Right lobe of liver (tissue), 6 donors: ENCODE measurements around the gene PTMA. TPM values are rescaled to one million over a fixed set of nuclear protein-coding genes. Genes with fewer than 3 reads are reported as not detected.

Source experiments
- ATAC-seq, 4 donors: fragments of 200-7000 bp; cut with Tn5 transposase; one replicate each; pipeline ENCODE4 v1.9.1; 2020; ENCODE audit warnings: mild to moderate bottlenecking in 4 of 4, moderate library complexity in 4 of 4
- DNase-seq, 3 donors: peaks; one replicate each; pipeline ENCODE4 v3.0.0-alpha.2; 2020
- H3K27ac ChIP-seq, 3 donors: fragments of 200-600 bp; one replicate each; pipeline ENCODE4 v1.8.0; 2022
- H3K27me3 ChIP-seq, 2 donors: fragments of 200-600 bp; one replicate each; pipeline ENCODE4 v1.8.0; 2022
- H3K36me3 ChIP-seq, 4 donors: fragments of 200-600 bp; sonication (generic) in 1 of 4; one replicate each; pipeline versions ENCODE4 v1.5.1 to v1.8.0; 2017 to 2022; ENCODE audit warnings: control low read depth in 1 of 4
- H3K4me1 ChIP-seq, 4 donors: fragments of 200-600 bp; sonication (generic) in 1 of 4; one replicate each; pipeline versions ENCODE4 v1.5.1 to v1.8.0; 2017 to 2022; ENCODE audit warnings: control low read depth in 1 of 4
- H3K4me3 ChIP-seq, 3 donors: fragments of 200-600 bp; one replicate each; pipeline ENCODE4 v1.8.0; 2022
- H3K9me3 ChIP-seq, 4 donors: fragments of 200-600 bp; sonication (generic) in 1 of 4; one replicate each; pipeline versions ENCODE4 v1.5.1 to v1.8.0; 2017 to 2022; ENCODE audit warnings: control low read depth in 1 of 4
- POLR2A ChIP-seq: fragments of 450-650 bp; IDR thresholded peaks from one replicate; pipeline ENCODE4 v1.6.1; 2017; ENCODE audit warnings: antibody characterized with exemption, mild to moderate bottlenecking
- WGBS: methylation state at CpG from one replicate; pipeline ENCODE4 v1.1.6; 2018; ENCODE audit warnings: low coverage, low lambda C conversion rate; ENCODE audit not compliant: insufficient coverage; ENCODE audit errors: missing lambda C conversion rate; 5-methylcytosine and 5-hydroxymethylcytosine counted together
- intact Hi-C, 2 donors: fragments of 100-400 bp; cut with DNase I; formaldehyde crosslinking; loops; one replicate each; pipeline versions ENCODE4 v1.11.2 to v1.14.1; 2022
- total RNA-seq, 6 experiments: library from RNA; depleted of rRNA in 2 of 6; stranded (reverse); fragments of >200 nt in 2 of 6; fragmentation: NEBNext Ultra II Directional in 3 of 6; extraction: Animal tissue kit (Norgen Biotek cat#: 25700) in 3 of 6; gene quantifications; one replicate each; pipeline versions ENCODE4 v1.1.0 to v1.2.4, GENCODE V29; 2016 to 2023
- TF ChIP-seq, protein P1 (sequence below), 4 donors: fragments of 200-600 bp in 3 of 4; fragments of 450-650 bp in 1 of 4; IDR thresholded peaks; one replicate each; pipeline versions ENCODE4 v1.5.1 to v1.8.0; 2016 to 2022; ENCODE audit warnings: antibody characterized with exemption in 4 of 4, mild to moderate bottlenecking in 2 of 4
- donor health status: DM: no; HTN: yes; CAD: no.
- donor health status: DM: no; HTN: no; CAD: no.
- donor health status: DM: no; HTN: no; CAD: no.
- donor health status: DM: no; HTN: yes; CAD: no.
- donor health status: DM: no; HTN: yes; CAD: no.

PTMA gene
- total RNA-seq, 6 experiments from 2014 or later = 180 to 373 (median 252) TPM

DNA sequence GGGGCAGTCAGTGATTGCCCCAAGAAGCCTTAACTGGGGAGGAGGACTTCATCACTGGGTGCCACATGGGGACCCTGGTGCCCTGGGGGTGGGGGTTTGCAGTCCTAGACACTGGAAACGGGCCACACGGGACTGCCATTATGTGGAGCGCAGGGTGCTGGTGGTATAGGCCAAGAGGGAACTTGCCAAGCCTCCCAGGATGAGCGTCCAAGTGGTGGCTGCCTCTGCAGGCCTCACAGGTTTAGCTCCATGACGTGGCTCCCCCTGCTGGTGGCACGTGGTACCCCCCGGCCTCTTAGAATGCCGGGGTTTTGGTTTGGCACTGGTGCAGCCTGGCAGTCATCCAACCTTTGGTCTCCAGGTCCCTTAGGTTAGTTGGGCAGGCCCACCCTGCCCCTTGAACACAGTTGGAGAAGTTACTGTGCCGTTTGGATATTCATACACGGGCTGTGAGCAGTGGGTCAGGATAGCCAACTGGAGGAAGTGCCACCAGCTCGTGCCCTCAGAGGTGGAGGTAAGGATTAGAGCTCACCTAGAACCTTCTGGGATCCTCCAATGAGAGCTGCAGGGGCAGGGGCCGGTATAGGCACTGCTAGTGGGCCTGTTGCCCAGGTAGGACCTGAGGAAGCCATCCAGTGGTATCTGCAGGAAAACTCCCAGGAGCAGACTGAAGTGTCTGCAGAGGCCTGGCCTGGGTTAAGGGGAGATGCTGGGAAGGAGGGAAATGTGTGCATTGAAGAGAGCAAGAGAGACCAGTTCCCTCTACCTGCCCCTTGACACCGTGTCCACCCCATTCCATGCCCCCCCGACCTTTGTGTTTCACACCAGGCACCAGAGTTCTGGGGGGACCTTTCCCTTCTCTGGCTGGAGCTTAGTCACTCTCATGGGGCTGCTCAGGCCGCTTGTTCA is 5.7 kb downstream of the PTMA start:
- WGBS = 18% methylated on average over 4 of the region's 15 CpGs
- no peaks in the 10 kb centered on the region for H3K27me3 ChIP-seq
- no peaks in the 10 kb centered on the region for H3K9me3 ChIP-seq
- ATAC-seq (peak; percentile 61 to 74 (median 70)), DNase-seq (peak; percentile 88 to 92 (median 90))
- H3K4me3 ChIP-seq = no peak overlapping the region
- intact Hi-C loops = loop anchor here (5.0 to 10.0 kb wide), 3 partner anchors 37 to 99 kb away; partner anchors contain the start of genes COPS7B (in 1 of the 2) and PDE6D (in 1 of the 2)
- H3K27ac ChIP-seq = peak overlapping the region in 1 of 3 donors; percentile 53
- H3K4me1 ChIP-seq = peaks cover 0 to 20% (median 10%) of the 10 kb centered on the region in 4 donors
- TF ChIP-seq, protein P1, sequence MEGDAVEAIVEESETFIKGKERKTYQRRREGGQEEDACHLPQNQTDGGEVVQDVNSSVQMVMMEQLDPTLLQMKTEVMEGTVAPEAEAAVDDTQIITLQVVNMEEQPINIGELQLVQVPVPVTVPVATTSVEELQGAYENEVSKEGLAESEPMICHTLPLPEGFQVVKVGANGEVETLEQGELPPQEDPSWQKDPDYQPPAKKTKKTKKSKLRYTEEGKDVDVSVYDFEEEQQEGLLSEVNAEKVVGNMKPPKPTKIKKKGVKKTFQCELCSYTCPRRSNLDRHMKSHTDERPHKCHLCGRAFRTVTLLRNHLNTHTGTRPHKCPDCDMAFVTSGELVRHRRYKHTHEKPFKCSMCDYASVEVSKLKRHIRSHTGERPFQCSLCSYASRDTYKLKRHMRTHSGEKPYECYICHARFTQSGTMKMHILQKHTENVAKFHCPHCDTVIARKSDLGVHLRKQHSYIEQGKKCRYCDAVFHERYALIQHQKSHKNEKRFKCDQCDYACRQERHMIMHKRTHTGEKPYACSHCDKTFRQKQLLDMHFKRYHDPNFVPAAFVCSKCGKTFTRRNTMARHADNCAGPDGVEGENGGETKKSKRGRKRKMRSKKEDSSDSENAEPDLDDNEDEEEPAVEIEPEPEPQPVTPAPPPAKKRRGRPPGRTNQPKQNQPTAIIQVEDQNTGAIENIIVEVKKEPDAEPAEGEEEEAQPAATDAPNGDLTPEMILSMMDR (IDR thresholded peaks at IDR 0.05) = peak; percentile 91 to 95 (median 93)
- peak; percentile 17 for TF ChIP-seq POLR2A
- H3K36me3 ChIP-seq = peaks cover 0 to 11% (median 4%) of the 10 kb centered on the region in 4 donors

DNA sequence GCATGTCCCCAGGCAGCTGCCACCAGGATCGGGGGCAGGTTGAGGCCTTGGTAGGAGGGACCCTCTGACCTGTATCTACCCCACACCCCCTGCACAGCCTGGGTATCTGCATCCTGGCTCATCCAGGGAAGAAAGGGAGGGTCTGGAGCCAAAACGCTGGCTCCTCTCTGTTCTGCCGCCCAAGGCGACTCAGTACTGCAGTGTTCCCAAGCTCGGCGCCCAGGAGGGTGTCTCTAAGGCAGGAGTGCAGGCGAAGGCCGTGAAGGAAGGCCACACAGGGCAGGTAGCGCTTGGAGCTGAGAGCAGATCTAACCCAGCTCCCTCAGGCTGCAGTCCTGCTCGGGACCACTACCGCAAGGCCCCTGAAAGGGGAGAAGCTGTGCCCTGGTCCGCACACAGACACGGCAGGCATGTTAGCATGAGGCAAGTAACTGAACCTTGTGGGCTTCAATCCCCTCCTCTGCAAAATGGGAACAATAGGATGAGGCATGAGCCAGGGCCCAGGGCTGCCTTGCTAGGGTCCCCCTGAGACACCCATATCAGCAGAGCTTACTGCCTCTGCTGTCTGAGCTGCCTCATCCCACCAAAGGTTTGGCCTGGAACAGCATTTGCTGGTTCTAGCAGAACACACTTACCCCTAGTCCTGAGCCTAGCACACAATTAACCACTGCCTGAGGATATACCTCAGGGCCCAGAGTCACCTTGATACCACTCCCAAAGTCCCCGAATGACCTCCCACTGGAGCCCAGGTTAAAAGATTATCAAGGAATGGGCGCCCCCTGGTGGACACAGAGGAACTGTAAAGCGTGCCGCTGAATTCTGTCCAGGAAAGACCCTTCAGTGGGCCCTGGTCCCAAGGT is 6.5 kb downstream of the PTMA start:
- no peak for TF ChIP-seq POLR2A
- TF ChIP-seq, protein P1 (IDR thresholded peaks at IDR 0.05) = peak; percentile 85 to 95 (median 88)
- no peak overlapping the region for H3K4me3 ChIP-seq
- WGBS = 0% methylated on average over 3 of the region's 17 CpGs
- H3K27ac ChIP-seq = no peak overlapping the region
- H3K27me3 ChIP-seq = no peaks in the 10 kb centered on the region
- peak; percentile 7 to 37 (median 18) for ATAC-seq
- peaks cover 0 to 11% (median 4%) of the 10 kb centered on the region in 4 donors for H3K36me3 ChIP-seq
- no peaks in the 10 kb centered on the region for H3K9me3 ChIP-seq
- DNase-seq = peak; percentile 58 to 74 (median 74)
- peaks cover 0 to 20% (median 10%) of the 10 kb centered on the region in 4 donors for H3K4me1 ChIP-seq
- intact Hi-C loops = loop anchor here (5.0 to 10.0 kb wide), 3 partner anchors 38 to 100 kb away; partner anchors contain the start of genes COPS7B (in 1 of the 2) and PDE6D (in 1 of the 2)

DNA sequence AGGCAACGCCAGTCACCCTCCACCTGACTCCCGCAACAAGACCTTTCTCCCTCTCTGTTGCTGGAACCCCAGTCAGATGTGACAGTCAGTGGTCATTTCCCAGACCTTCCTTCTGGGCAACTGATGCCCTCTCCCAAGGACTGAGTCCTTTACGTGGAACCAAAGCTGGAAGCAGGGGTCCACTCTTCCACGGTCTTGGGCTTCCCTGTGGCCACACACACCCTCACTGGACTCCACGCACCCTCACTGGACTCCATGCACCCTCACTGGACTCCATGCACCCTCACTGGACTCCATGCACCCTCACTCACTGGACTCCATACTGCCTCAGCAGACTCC is 7.1 kb downstream of the PTMA start:
- no peak overlapping the region for H3K27ac ChIP-seq
- H3K36me3 ChIP-seq = peaks cover 0 to 11% (median 4%) of the 10 kb centered on the region in 4 donors
- ATAC-seq (no peak), DNase-seq (peak in 1 of 3 donors; percentile 41)
- no peak overlapping the region for H3K4me3 ChIP-seq
- intact Hi-C loops = loop anchor here in 1 of 2 donors (5.0 to 10.0 kb wide), 3 partner anchors 38 to 101 kb away; partner anchors contain the start of genes COPS7B and PDE6D
- 29% methylated on average over 2 of the region's 5 CpGs for WGBS
- TF ChIP-seq, protein P1 (IDR thresholded peaks at IDR 0.05) = no peak
- no peak for TF ChIP-seq POLR2A
- H3K4me1 ChIP-seq = peaks cover 0 to 20% (median 10%) of the 10 kb centered on the region in 4 donors
- no peaks in the 10 kb centered on the region for H3K27me3 ChIP-seq
- H3K9me3 ChIP-seq = no peaks in the 10 kb centered on the region

DNA sequence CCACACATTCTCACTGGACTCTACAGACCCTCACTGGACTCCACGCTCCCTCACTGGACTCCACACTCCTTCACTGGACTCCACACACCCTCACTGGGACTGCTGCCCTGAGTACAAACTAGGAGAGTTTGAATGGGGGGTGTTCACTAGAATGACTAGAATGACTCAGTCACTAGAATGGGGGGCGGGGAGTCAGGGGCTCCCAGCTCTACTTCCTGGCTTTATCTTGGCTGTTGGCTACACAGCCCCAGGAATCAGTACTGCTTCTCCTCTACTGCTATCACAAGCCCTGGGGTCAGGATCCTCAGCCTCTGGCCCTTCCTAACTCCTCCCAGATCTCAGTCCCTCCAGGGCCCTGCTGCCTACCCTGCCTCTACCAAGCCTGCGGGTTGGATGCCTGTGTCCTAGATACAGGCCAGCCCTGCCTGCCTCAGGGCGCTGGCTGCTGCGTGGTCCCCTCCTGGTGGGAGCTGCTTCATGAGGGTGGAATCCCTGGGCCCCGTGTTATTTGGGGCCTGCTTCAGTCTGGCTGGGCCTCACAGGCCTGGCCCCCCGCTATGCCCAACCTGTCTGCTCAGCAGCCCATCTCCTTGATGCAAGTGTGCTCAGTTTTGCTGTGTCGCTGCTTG is 7.8 kb downstream of the PTMA start:
- Histone ChIP-seq H3K27me3 (no peaks in the 10 kb centered on the region), H3K9me3 (no peaks in the 10 kb centered on the region), H3K4me3 (no peak overlapping the region), H3K27ac (no peak overlapping the region), H3K4me1 (peaks cover 0 to 20% (median 10%) of the 10 kb centered on the region in 4 donors), H3K36me3 (peaks cover 0 to 11% (median 4%) of the 10 kb centered on the region in 4 donors)
- TF ChIP-seq, protein P1 (IDR thresholded peaks at IDR 0.05) = no peak
- TF ChIP-seq POLR2A = no peak
- peak in 1 of 3 donors; percentile 47 for DNase-seq
- 86% methylated on average over 2 of the region's 8 CpGs for WGBS
- intact Hi-C loops = loop anchor here in 1 of 2 donors (5.0 to 10.0 kb wide), 3 partner anchors 39 to 101 kb away; partner anchors contain the start of genes COPS7B and PDE6D
- no peak for ATAC-seq
